ENCODE measurements around the gene ALKBH2.
"Not testable (repeated sequence)": the region's sequence is repeated elsewhere in the genome, so short reads cannot be mapped to it uniquely, and the experiment has no call there.

Gene ALKBH2

GRCh38 chr12:109069307-109070271 is 23.7 kb downstream of the ALKBH2 start:
- peak; percentile 47 for DNase-seq (ENCODE audit: low spot score)

GRCh38 chr12:109065853-109066193 is 27.4 kb downstream of the ALKBH2 start:
- no peak for DNase-seq (ENCODE audit: low spot score)

GRCh38 chr12:109065154-109065852 is 28.0 kb downstream of the ALKBH2 start:
- peak; percentile 17 for DNase-seq (ENCODE audit: low spot score)

- no peak for DNase-seq (ENCODE audit: low spot score)
Measured at GRCh38 chr12:109064143-109064542, 29.1 kb downstream of the ALKBH2 start.

- no peak for DNase-seq (ENCODE audit: low spot score)
Measured at GRCh38 chr12:109058773-109059172, 34.5 kb downstream of the ALKBH2 start.

GRCh38 chr12:109057376-109057775 is 35.9 kb downstream of the ALKBH2 start:
- no peak for DNase-seq (ENCODE audit: low spot score)

GRCh38 chr12:109056891-109057290 is 36.4 kb downstream of the ALKBH2 start:
- DNase-seq (ENCODE audit: low spot score): no peak

- DNase-seq (ENCODE audit: low spot score): no peak
Measured at GRCh38 chr12:109054520-109054919, 38.8 kb downstream of the ALKBH2 start.

- DNase-seq (ENCODE audit: low spot score): not testable (repeated sequence)
Measured at GRCh38 chr12:109054124-109054513, 39.2 kb downstream of the ALKBH2 start.

- no peak for DNase-seq (ENCODE audit: low spot score)
Measured at GRCh38 chr12:109053382-109054123, 39.7 kb downstream of the ALKBH2 start.

GRCh38 chr12:109052414-109053323 is 40.6 kb downstream of the ALKBH2 start, which contains the start of gene USP30:
TSS of gene USP30 (plus strand) at chr12:109052576. CDS start at chr12:109052679, 103 bp downstream.
- DNase-seq (ENCODE audit: low spot score): peak; percentile 82

GRCh38 chr12:109052097-109052413 is 41.2 kb downstream of the ALKBH2 start:
- no peak for DNase-seq (ENCODE audit: low spot score)

- not testable (repeated sequence) for DNase-seq (ENCODE audit: low spot score)
Measured at GRCh38 chr12:109049794-109050193, 43.5 kb downstream of the ALKBH2 start.

- not testable (repeated sequence) for DNase-seq (ENCODE audit: low spot score)
Measured at GRCh38 chr12:109048706-109049105, 44.6 kb downstream of the ALKBH2 start.

- DNase-seq (ENCODE audit: low spot score): no peak
Measured at GRCh38 chr12:109047081-109047805, 46.0 kb downstream of the ALKBH2 start.

- DNase-seq (ENCODE audit: low spot score): no peak
Measured at GRCh38 chr12:109044241-109044640, 49.0 kb downstream of the ALKBH2 start.

All from HuH-7 (cell line).